Activated naive CD4-positive, alpha-beta T cell treated with anti-CD3 and anti-CD28 coated beads, Interleukin-2, amount 50 U/mL, for 72 hours (primary cell): Measurements from ENCODE around the gene CYP1A2. TPM values are rescaled to one million over a fixed set of nuclear protein-coding genes. Genes with fewer than 3 reads are reported as not detected.
A peak's percentile ranks its signal among the peaks of the same experiment; 100 is the strongest.

ENCODE experiments used
- ATAC-seq, 2 donors: fragments of 150-1000 bp; cut with Tn5 transposase; 2 replicates each; pipeline ENCODE4 v1.10.0; 2021; ENCODE audit warnings: mild to moderate bottlenecking in 2 of 2, moderate library complexity in 2 of 2
- DNase-seq, 2 donors: peaks; one replicate each; pipeline ENCODE4 v3.0.0; 2021 to 2022; ENCODE audit warnings: low spot score in 2 of 2
- H3K27ac Mint-ChIP-seq, 2 donors: one replicate each; pipeline ENCODE4 v1.8.0; 2022; ENCODE audit warnings: mild to moderate bottlenecking in 2 of 2, mixed read lengths in 2 of 2
- H3K36me3 Mint-ChIP-seq, 2 donors: one replicate each; pipeline ENCODE4 v1.8.0; 2022; ENCODE audit warnings: mixed read lengths in 2 of 2
- H3K9me3 Mint-ChIP-seq, 2 donors: one replicate each; pipeline ENCODE4 v1.8.0; 2022; ENCODE audit warnings: mixed read lengths in 2 of 2
- total RNA-seq, 2 donors: library from RNA; stranded (reverse); gene quantifications; one replicate each; pipeline ENCODE4 v1.2.3, GENCODE V29; 2022

Gene CYP1A2
- total RNA-seq, 2 donors from 2014 or later = not detected

GRCh38 chr15:74802290-74802689 lies 53.6 kb downstream of the CYP1A2 start:
- no peaks in the 10 kb centered on the region for H3K9me3 Mint-ChIP-seq
- peaks cover 0 to 22% of the 10 kb centered on the region in 2 donors for H3K36me3 Mint-ChIP-seq
- H3K27ac Mint-ChIP-seq = peak overlapping the region in 1 of 2 donors; percentile 51
- no peak for DNase-seq
- ATAC-seq = no peak

GRCh38 chr15:74802862-74803447 lies 54.3 kb downstream of the CYP1A2 start:
- Mint-ChIP-seq H3K36me3 (peaks cover 0 to 21% of the 10 kb centered on the region in 2 donors), H3K9me3 (no peaks in the 10 kb centered on the region), H3K27ac (peak overlapping the region in 1 of 2 donors; percentile 35)
- DNase-seq (no peak), ATAC-seq (no peak)

- ATAC-seq (no peak), DNase-seq (no peak)
- Mint-ChIP-seq H3K9me3 (no peaks in the 10 kb centered on the region), H3K36me3 (peaks cover 0 to 18% of the 10 kb centered on the region in 2 donors), H3K27ac (peak overlapping the region; percentile 35 to 93)
These were observed 56.3 kb downstream of the CYP1A2 start for GRCh38 chr15:74804935-74805334.

Other genes with a start within 250 kb of the CYP1A2 start
- 10 to 100 TPM; 25.7 to 37.7 TPM for gene ARID3B, start 207.6 kb upstream of the CYP1A2 start, total RNA-seq
- 100 to 1,000 TPM; 160 to 176 TPM for gene CLK3, start 133.0 kb upstream of the CYP1A2 start, total RNA-seq
- gene EDC3, start 52.8 kb upstream of the CYP1A2 start, total RNA-seq = 10 to 100 TPM; 48.6 to 56.4 TPM
- 10 to 100 TPM in 1 of 2 donors, 1 to 10 TPM in 1; 2.1 to 11.4 TPM for gene CYP1A1, start 23.3 kb upstream of the CYP1A2 start, total RNA-seq
- 100 to 1,000 TPM; 231 to 297 TPM for gene CSK, start 33.2 kb downstream of the CYP1A2 start, total RNA-seq
- 1 to 10 TPM in 1 of 2 donors, under 1 TPM in 1; 0.27 to 1.1 TPM for gene LMAN1L, start 64.0 kb downstream of the CYP1A2 start, total RNA-seq
- gene CPLX3, start 77.8 kb downstream of the CYP1A2 start, total RNA-seq = under 1 TPM in 1 of 2 donors, not detected in 1; 0.25 TPM
- gene ULK3, start 94.3 kb downstream of the CYP1A2 start, total RNA-seq = 10 to 100 TPM; 37.6 to 50.3 TPM
- 10 to 100 TPM; 79.5 to 92.7 TPM for gene SCAMP2, start 124.5 kb downstream of the CYP1A2 start, total RNA-seq
- 10 to 100 TPM; 22.0 to 98.0 TPM for gene MPI, start 141.2 kb downstream of the CYP1A2 start, total RNA-seq
- 10 to 100 TPM; 61.7 to 66.2 TPM for gene FAM219B, start 158.0 kb downstream of the CYP1A2 start, total RNA-seq
- gene COX5A, start 189.2 kb downstream of the CYP1A2 start, total RNA-seq = 100 to 1,000 TPM; 314 to 323 TPM
- 1 to 10 TPM; 3.4 to 6.6 TPM for gene RPP25, start 207.9 kb downstream of the CYP1A2 start, total RNA-seq
- gene SCAMP5, start 246.7 kb downstream of the CYP1A2 start, total RNA-seq = 10 to 100 TPM in 1 of 2 donors, 1 to 10 TPM in 1; 3.7 to 11.4 TPM